Muscle of leg (tissue), 11 donors: ENCODE measurements around the gene ST8SIA2. TPM values are rescaled to one million over a fixed set of nuclear protein-coding genes. Genes with fewer than 3 reads are reported as not detected.

Source experiments
- DNase-seq: peaks from one replicate; pipeline ENCODE4 v3.0.0; 2013
- H3K27ac ChIP-seq: one replicate; pipeline ENCODE4 v1.5.1; 2013; ENCODE audit warnings: mild to moderate bottlenecking, low read length, control low read depth
- H3K27me3 ChIP-seq: one replicate; pipeline ENCODE4 v1.6.1; 2013; ENCODE audit warnings: low read length; ENCODE audit not compliant: control insufficient read depth, insufficient read depth
- H3K36me3 ChIP-seq: one replicate; pipeline ENCODE4 v1.6.1; 2013; ENCODE audit warnings: low read length; ENCODE audit not compliant: control insufficient read depth, insufficient read depth
- H3K4me1 ChIP-seq: one replicate; pipeline ENCODE4 v1.6.1; 2013; ENCODE audit warnings: low read length; ENCODE audit not compliant: control insufficient read depth, insufficient read depth
- H3K4me3 ChIP-seq: one replicate; pipeline ENCODE4 v1.5.1; 2013; ENCODE audit warnings: low read length, control low read depth
- H3K9me3 ChIP-seq: replicated peaks from 2 replicates; pipeline ENCODE4 v1.6.1; 2013; ENCODE audit warnings: low read depth, low read length; ENCODE audit not compliant: control insufficient read depth
- WGBS: methylation state at CpG from one replicate; pipeline ENCODE4 v1.1.5; 2013; ENCODE audit warnings: missing lambda C conversion rate; ENCODE audit not compliant: insufficient coverage; 5-methylcytosine and 5-hydroxymethylcytosine counted together
- polyA plus RNA-seq, 8 donors: library from polyadenylated mRNA; unstranded; fragments of 120-200 nt; gene quantifications; one replicate each; pipeline versions ENCODE4 v1.2.1 to v1.2.3, GENCODE V29; 2013; ENCODE audit warnings: inconsistent platforms in 1 of 8, low replicate concordance in 1 of 8; ENCODE audit not compliant: insufficient read length in 8 of 8, insufficient read depth in 1 of 8
- total RNA-seq: library from RNA; stranded (reverse); fragments of 120-200 nt; gene quantifications from one replicate; pipeline ENCODE4 v1.2.4, GENCODE V29; 2013

Gene ST8SIA2
- total and polyA plus RNA-seq, 9 donors, result 9.0 to 19.3 (median 16.9) TPM

GRCh38 chr15:92409521-92409920 is 15.8 kb downstream of the ST8SIA2 start:
- 87% methylated on average over 8 of the region's 8 CpGs for WGBS
- Histone ChIP-seq H3K9me3 (no peaks in the 10 kb centered on the region), H3K36me3 (no peaks in the 10 kb centered on the region), H3K27me3 (peaks cover 2% of the 10 kb centered on the region), H3K4me3 (no peak overlapping the region), H3K4me1 (peaks cover 12% of the 10 kb centered on the region), H3K27ac (no peak overlapping the region)
- no peak for DNase-seq

GRCh38 chr15:92410537-92410936 is 16.9 kb downstream of the ST8SIA2 start:
- WGBS, result 95% methylated on average over 3 of the region's 6 CpGs
- no peak for DNase-seq
- H3K27ac ChIP-seq, result no peak overlapping the region
- H3K36me3 ChIP-seq, result no peaks in the 10 kb centered on the region
- no peak overlapping the region for H3K4me3 ChIP-seq
- H3K9me3 ChIP-seq, result no peaks in the 10 kb centered on the region
- H3K4me1 ChIP-seq, result peaks cover 16% of the 10 kb centered on the region
- H3K27me3 ChIP-seq, result peaks cover 3% of the 10 kb centered on the region

GRCh38 chr15:92411256-92411655 is 17.6 kb downstream of the ST8SIA2 start:
- DNase-seq, result no peak
- peaks cover 3% of the 10 kb centered on the region for H3K27me3 ChIP-seq
- no peak overlapping the region for H3K4me3 ChIP-seq
- 60% methylated on average over 4 of the region's 5 CpGs for WGBS
- no peaks in the 10 kb centered on the region for H3K36me3 ChIP-seq
- H3K9me3 ChIP-seq, result no peaks in the 10 kb centered on the region
- no peak overlapping the region for H3K27ac ChIP-seq
- peaks cover 15% of the 10 kb centered on the region for H3K4me1 ChIP-seq

GRCh38 chr15:92413510-92413909 is 19.8 kb downstream of the ST8SIA2 start:
- 44% methylated on average over 3 of the region's 9 CpGs for WGBS
- Histone ChIP-seq H3K4me1 (peaks cover 21% of the 10 kb centered on the region), H3K4me3 (no peak overlapping the region)

GRCh38 chr15:92415639-92416297 is 22.1 kb downstream of the ST8SIA2 start:
- Histone ChIP-seq H3K27ac (peak overlapping the region; percentile 7), H3K9me3 (no peaks in the 10 kb centered on the region), H3K36me3 (no peaks in the 10 kb centered on the region), H3K4me3 (no peak overlapping the region), H3K4me1 (peaks cover 21% of the 10 kb centered on the region), H3K27me3 (peaks cover 3% of the 10 kb centered on the region)
- WGBS, result 79% methylated on average over 9 of the region's 9 CpGs
- DNase-seq, result no peak

More at GRCh38 chr15:92413510-92413909, 19.8 kb downstream of the ST8SIA2 start:
- Histone ChIP-seq H3K27ac (no peak overlapping the region), H3K9me3 (no peaks in the 10 kb centered on the region), H3K36me3 (no peaks in the 10 kb centered on the region), H3K27me3 (peaks cover 3% of the 10 kb centered on the region)
- DNase-seq, result no peak

GRCh38 chr15:92416557-92416956 is 22.9 kb downstream of the ST8SIA2 start:
- H3K9me3 ChIP-seq, result no peaks in the 10 kb centered on the region
- DNase-seq, result no peak
- H3K27me3 ChIP-seq, result peaks cover 3% of the 10 kb centered on the region
- no peak overlapping the region for H3K4me3 ChIP-seq
- 80% methylated on average over 12 of the region's 12 CpGs for WGBS
- H3K4me1 ChIP-seq, result peaks cover 20% of the 10 kb centered on the region
- H3K36me3 ChIP-seq, result no peaks in the 10 kb centered on the region
- no peak overlapping the region for H3K27ac ChIP-seq

- Histone ChIP-seq H3K36me3 (no peaks in the 10 kb centered on the region), H3K4me1 (peaks cover 18% of the 10 kb centered on the region), H3K9me3 (no peaks in the 10 kb centered on the region), H3K4me3 (no peak overlapping the region), H3K27me3 (peaks cover 2% of the 10 kb centered on the region), H3K27ac (no peak overlapping the region)
- no peak for DNase-seq
- WGBS, result no CpG with 5 or more reads among the region's 7 CpGs
Observed at GRCh38 chr15:92417716-92418115, 24.0 kb downstream of the ST8SIA2 start.

GRCh38 chr15:92418864-92419263 is 25.2 kb downstream of the ST8SIA2 start:
- Histone ChIP-seq H3K27me3 (peaks cover 2% of the 10 kb centered on the region), H3K27ac (no peak overlapping the region), H3K4me3 (no peak overlapping the region), H3K36me3 (no peaks in the 10 kb centered on the region), H3K4me1 (peaks cover 18% of the 10 kb centered on the region), H3K9me3 (no peaks in the 10 kb centered on the region)
- DNase-seq, result no peak
- WGBS, result 92% methylated on average over 2 of the region's 7 CpGs

GRCh38 chr15:92421976-92422375 is 28.3 kb downstream of the ST8SIA2 start:
- WGBS, result 20% methylated on average over 1 of the region's 1 CpG
- no peaks in the 10 kb centered on the region for H3K27me3 ChIP-seq
- no peak overlapping the region for H3K27ac ChIP-seq
- no peaks in the 10 kb centered on the region for H3K9me3 ChIP-seq
- H3K36me3 ChIP-seq, result no peaks in the 10 kb centered on the region
- H3K4me1 ChIP-seq, result peaks cover 4% of the 10 kb centered on the region
- H3K4me3 ChIP-seq, result no peak overlapping the region
- DNase-seq, result peak; percentile 42

- no peaks in the 10 kb centered on the region for H3K4me1 ChIP-seq
- no peaks in the 10 kb centered on the region for H3K27me3 ChIP-seq
- no peaks in the 10 kb centered on the region for H3K9me3 ChIP-seq
- peaks cover 2% of the 10 kb centered on the region for H3K36me3 ChIP-seq
- H3K27ac ChIP-seq, result no peak overlapping the region
- WGBS, result 73% methylated on average over 11 of the region's 12 CpGs
- no peak for DNase-seq
- no peak overlapping the region for H3K4me3 ChIP-seq
Observed at GRCh38 chr15:92425578-92426225, 32.0 kb downstream of the ST8SIA2 start.
